Spleen (tissue), 7 donors: ENCODE measurements around the gene MACROH2A1.

ENCODE experiments used
- POLR2A ChIP-seq, 3 donors: fragments of 450-650 bp; IDR thresholded peaks; one replicate each; pipeline ENCODE4 v1.5.1; 2017; ENCODE audit warnings: antibody characterized with exemption in 3 of 3, mild to moderate bottlenecking in 1 of 3
- TF ChIP-seq, protein P1 (sequence below), 11 experiments: fragments of 200-600 bp in 7 of 11; fragments of 450-650 bp in 4 of 11; sonication (generic) in 4 of 11; IDR thresholded peaks in 8 of 11; conservative IDR thresholded peaks in 3 of 11; 1 replicate in 7 of 11; 2 replicates in 4 of 11; pipeline versions ENCODE4 v1.4.0 to v1.8.0; 2016 to 2021; ENCODE audit warnings: antibody characterized with exemption in 11 of 11, inconsistent platforms in 4 of 11, mild to moderate bottlenecking in 1 of 11
- donor health status: DM: no; HTN: no; CAD: no; lungs with moderate emphysema.
- donor health status: DM: no; HTN: no; CAD: no.
- donor health status: DM: no; HTN: no; CAD: no.

DNA sequence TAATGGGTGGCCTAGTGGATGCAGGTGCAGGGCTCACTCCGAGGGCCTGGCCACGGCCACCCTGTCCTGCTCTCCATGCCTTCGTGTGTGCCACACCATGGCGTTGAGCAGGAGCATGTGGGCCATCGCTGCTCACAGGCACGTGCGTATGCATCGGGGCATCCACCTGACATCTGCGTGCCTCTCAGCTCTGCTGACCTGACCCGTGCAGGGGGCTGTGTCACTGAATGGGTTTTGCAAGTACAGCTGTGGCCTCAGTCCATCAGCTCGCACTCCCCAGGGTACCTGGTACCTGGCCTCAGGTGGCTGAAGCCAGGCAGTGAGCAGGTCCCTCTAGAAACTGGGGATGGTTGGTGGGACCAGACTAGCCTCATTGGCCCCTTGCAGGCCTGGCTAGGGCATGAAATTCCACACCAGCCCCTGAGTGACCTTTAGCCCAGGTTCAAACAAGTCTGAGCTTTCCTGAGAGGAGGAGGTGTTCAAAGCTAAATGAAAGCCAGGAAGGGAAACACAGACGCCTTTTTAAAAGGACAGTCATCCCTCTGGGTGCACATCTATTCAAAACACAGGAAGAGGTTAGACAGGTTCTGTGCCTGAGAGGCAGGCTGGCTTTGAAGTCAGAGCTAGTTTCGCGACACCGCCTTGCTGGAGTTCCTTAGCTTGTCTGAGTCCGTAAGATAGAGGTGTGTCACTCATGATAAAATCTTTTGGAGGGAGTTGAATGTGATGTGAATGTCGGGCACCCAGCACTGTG is 74.0 kb downstream of the MACROH2A1 start:
- no peak for TF ChIP-seq POLR2A (IDR thresholded peaks at IDR 0.05)
- TF ChIP-seq, protein P1, sequence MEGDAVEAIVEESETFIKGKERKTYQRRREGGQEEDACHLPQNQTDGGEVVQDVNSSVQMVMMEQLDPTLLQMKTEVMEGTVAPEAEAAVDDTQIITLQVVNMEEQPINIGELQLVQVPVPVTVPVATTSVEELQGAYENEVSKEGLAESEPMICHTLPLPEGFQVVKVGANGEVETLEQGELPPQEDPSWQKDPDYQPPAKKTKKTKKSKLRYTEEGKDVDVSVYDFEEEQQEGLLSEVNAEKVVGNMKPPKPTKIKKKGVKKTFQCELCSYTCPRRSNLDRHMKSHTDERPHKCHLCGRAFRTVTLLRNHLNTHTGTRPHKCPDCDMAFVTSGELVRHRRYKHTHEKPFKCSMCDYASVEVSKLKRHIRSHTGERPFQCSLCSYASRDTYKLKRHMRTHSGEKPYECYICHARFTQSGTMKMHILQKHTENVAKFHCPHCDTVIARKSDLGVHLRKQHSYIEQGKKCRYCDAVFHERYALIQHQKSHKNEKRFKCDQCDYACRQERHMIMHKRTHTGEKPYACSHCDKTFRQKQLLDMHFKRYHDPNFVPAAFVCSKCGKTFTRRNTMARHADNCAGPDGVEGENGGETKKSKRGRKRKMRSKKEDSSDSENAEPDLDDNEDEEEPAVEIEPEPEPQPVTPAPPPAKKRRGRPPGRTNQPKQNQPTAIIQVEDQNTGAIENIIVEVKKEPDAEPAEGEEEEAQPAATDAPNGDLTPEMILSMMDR (IDR thresholded peaks at IDR 0.05 in 8 of 11, conservative IDR thresholded peaks at IDR 0.05 in 3 of 11), result no peak
